Measurements from ENCODE around the gene EFL1. TPM values are rescaled to one million over a fixed set of nuclear protein-coding genes. Genes with fewer than 3 reads are reported as not detected.
A peak's percentile ranks its signal among the peaks of the same experiment; 100 is the strongest.
"Not testable (repeated sequence)": the region's sequence is repeated elsewhere in the genome, so short reads cannot be mapped to it uniquely, and the experiment has no call there.

The EFL1 gene
- polyA plus RNA-seq, 2 of the 4 experiments (the other 2 are of a cell fraction): 21.2 to 42.3 TPM

DNA sequence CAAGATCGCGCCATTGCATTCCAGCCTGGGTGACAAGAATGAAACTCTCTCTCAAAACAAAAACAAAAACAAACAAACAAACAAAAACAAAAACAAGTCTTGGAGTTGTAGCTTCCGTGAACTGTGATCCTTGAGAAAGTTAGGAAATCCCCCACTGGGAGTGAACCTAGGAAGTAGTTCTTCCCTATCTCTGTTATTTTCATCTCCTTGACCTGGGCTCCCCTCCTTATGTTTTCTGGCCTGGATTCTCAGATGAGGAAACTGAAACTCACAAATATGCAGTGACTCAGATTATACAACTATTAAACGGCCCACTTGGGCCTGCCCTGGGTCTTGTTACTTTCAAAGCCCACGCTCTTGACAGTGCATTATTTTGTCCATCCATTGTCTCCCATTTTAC lies 29.7 kb upstream of the EFL1 start:
- FAIRE-seq (no peak), DNase-seq (ENCODE audit: low read depth in 1 of 2, low spot score in 1 of 2) (no peak), ATAC-seq (no peak)
- 73% methylated on average over 5 of the region's 5 CpGs for WGBS (ENCODE audit: missing lambda C conversion rate)
- no peaks in the 10 kb centered on the region for H3K9me3 ChIP-seq
- no peak for TF ChIP-seq NR3C1 (IDR thresholded peaks at IDR 0.05)
- no peak for TF ChIP-seq SREBF2 (IDR thresholded peaks at IDR 0.05)
- no peak for TF ChIP-seq RNF2 (IDR thresholded peaks at IDR 0.05; ENCODE audit: borderline replicate concordance, low read depth)
- TF ChIP-seq POLR2A (IDR thresholded peaks at IDR 0.05; ENCODE audit: low read length): no peak
- no peak overlapping the region for H3K4me3 ChIP-seq
- ChIA-PET POLR2A (no interaction called here), CTCF (no interaction called here)
- H3K27ac ChIP-seq: no peak overlapping the region
- no peaks in the 10 kb centered on the region for H3K4me1 ChIP-seq
- H3K4me2 ChIP-seq: no peak overlapping the region

DNA sequence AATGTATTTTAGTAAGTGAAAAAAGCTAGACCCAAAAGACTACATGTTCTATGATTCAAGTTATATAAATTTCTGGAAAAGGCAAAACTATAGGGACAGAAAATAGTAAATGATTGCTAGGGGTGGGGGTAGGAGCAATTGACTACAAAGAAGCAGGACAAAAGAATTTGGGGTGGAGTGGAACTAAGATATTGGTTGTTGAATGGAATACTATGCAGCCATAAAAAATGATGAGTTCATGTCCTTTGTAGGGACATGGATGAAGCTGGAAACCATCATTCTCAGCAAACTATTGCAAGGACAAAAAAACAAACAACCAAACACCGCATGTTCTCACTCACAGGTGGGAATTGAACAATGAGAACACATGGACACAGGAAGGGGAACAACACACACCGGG lies 25.7 kb upstream of the EFL1 start:
- H3K4me2 ChIP-seq; DNase-seq (ENCODE audit: low read depth in 1 of 2, low spot score in 1 of 2); H3K9me3 ChIP-seq; H3K27ac ChIP-seq; POLR2A ChIA-PET; H3K4me1 ChIP-seq; H3K4me3 ChIP-seq; ATAC-seq; FAIRE-seq: not testable (repeated sequence)
- WGBS (ENCODE audit: missing lambda C conversion rate): 22% methylated on average over 1 of the region's 2 CpGs
- CTCF ChIA-PET: interaction anchor here (1.6 kb wide), 1 partner anchor 19 kb away, joined by 4 read pairs; no protein-coding TSS in a partner anchor

DNA sequence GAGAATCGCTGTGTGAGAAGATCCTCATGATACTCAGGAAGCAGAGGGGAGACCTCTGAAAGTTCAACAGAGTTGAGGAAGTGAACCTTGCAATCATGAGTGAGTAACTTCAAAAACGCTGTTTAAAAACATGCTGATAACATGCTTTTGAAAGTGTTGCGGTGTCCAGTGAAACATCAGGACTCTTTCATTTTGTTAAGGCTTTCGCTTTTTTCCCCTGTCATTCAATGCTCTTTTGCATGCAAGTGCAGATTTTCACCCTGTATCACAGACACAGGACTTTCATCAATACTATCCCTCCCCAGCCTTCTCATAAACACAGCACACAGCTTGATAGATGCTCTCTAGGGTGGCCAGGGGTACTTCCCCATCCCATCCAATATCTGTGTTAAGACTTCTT lies 23.9 kb upstream of the EFL1 start:
- ATAC-seq; H3K9me3 ChIP-seq; H3K4me1 ChIP-seq; H3K27ac ChIP-seq; H3K4me3 ChIP-seq; DNase-seq (ENCODE audit: low read depth in 1 of 2, low spot score in 1 of 2); CTCF ChIA-PET; POLR2A ChIA-PET; H3K4me2 ChIP-seq: not testable (repeated sequence)
- peak; percentile 72 for FAIRE-seq
- WGBS (ENCODE audit: missing lambda C conversion rate): 76% methylated on average over 4 of the region's 4 CpGs

DNA sequence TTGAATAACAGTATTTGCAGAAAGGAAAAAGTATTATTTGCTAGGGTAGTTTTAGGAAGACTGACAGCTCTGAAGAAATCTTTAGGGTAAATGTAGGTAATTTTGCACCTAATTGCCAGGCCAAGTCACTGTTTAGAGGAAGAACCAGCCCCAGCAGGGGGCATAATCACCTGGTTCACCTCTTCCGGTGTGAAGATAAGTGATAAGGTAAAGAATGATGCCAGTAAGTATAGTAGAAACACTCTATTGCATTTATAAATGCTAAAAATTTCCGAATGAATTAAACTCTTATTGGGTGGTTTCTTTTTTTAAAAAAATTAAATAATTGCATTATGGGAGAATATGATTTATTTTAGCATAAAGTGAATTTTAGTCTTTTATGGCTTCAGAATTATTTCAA lies 21.8 kb upstream of the EFL1 start:
- H3K27ac ChIP-seq; H3K4me1 ChIP-seq; FAIRE-seq; CTCF ChIA-PET; DNase-seq (ENCODE audit: low read depth in 1 of 2, low spot score in 1 of 2); ATAC-seq; H3K4me3 ChIP-seq; H3K4me2 ChIP-seq; H3K9me3 ChIP-seq; POLR2A ChIA-PET: not testable (repeated sequence)
- 29% methylated on average over 2 of the region's 2 CpGs for WGBS (ENCODE audit: missing lambda C conversion rate)

DNA sequence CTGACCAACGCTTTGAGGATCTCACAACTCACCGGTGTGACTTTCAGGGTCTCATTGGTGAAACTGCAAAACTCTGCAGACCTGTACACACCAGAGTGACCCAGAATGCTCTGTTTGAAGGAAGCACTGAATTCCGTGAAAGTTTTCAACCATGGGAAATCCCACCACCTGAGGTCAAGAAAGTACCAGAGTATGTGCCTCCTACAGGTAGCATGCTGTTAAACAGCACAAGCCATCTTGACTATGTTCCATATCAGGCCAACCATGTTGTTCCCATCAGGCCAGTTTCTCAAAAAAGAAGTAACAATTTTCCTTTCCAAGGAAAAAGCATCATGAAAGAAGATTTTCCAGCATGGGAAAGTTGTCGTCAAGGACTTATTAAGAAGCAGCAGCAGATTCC lies 19.9 kb upstream of the EFL1 start:
- DNase-seq (ENCODE audit: low read depth in 1 of 2, low spot score in 1 of 2); FAIRE-seq; POLR2A ChIA-PET: not testable (repeated sequence)

DNA sequence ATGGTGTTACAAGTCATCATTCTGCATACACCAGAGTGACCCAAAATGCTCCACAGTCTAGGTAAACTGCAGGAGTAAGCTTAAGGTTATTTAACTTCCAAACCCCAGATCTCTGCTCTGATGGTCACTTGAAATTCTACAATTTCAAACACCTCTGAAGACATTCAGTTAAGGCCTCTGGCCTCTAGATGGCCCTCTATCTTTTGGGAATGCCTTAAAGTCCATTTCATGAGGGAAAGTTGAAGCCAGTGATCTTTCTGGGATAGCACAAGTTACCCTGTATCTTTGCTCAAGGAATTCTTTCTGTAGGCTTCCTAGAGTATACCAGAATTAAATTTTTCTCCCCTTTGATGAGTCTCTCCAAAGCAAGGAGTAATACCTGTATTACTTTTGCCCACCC lies 18.7 kb upstream of the EFL1 start:
- FAIRE-seq (peak; percentile 98), ATAC-seq (peak; percentile 71 to 91; a peak in 5 of 6 replicates)
- H3K9me3 ChIP-seq: peaks cover 18% of the 10 kb centered on the region
- ChIA-PET CTCF (interaction anchor here (0.7 to 1.3 kb wide), 2 partner anchors 27 to 63 kb away, joined by 3 read pairs; no protein-coding TSS in a partner anchor), POLR2A (interaction anchor here (0.6 kb wide), 1 partner anchor 74 kb away, joined by 3 read pairs; no protein-coding TSS in a partner anchor)
- H3K4me3 ChIP-seq; H3K27ac ChIP-seq; H3K4me2 ChIP-seq; H3K4me1 ChIP-seq; DNase-seq (ENCODE audit: low read depth in 1 of 2, low spot score in 1 of 2): not testable (repeated sequence)
- TF ChIP-seq, protein P1, sequence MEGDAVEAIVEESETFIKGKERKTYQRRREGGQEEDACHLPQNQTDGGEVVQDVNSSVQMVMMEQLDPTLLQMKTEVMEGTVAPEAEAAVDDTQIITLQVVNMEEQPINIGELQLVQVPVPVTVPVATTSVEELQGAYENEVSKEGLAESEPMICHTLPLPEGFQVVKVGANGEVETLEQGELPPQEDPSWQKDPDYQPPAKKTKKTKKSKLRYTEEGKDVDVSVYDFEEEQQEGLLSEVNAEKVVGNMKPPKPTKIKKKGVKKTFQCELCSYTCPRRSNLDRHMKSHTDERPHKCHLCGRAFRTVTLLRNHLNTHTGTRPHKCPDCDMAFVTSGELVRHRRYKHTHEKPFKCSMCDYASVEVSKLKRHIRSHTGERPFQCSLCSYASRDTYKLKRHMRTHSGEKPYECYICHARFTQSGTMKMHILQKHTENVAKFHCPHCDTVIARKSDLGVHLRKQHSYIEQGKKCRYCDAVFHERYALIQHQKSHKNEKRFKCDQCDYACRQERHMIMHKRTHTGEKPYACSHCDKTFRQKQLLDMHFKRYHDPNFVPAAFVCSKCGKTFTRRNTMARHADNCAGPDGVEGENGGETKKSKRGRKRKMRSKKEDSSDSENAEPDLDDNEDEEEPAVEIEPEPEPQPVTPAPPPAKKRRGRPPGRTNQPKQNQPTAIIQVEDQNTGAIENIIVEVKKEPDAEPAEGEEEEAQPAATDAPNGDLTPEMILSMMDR (IDR thresholded peaks at IDR 0.05): peak; percentile 18; the same call in 2 of the 3 replicates

More for the DNA sequence above, 19.9 kb upstream of the EFL1 start:
- ATAC-seq: peak; percentile 44 to 54; a peak in 3 of 6 replicates
- CTCF ChIA-PET: interaction anchor here (0.6 to 0.8 kb wide), 2 partner anchors 21 to 867 kb away, joined by 3 read pairs; no protein-coding TSS in a partner anchor
- 62% methylated on average over 4 of the region's 4 CpGs for WGBS (ENCODE audit: missing lambda C conversion rate)
- not testable (repeated sequence) for H3K4me3 ChIP-seq, H3K27ac ChIP-seq, H3K4me2 ChIP-seq, H3K4me1 ChIP-seq, H3K9me3 ChIP-seq

DNA sequence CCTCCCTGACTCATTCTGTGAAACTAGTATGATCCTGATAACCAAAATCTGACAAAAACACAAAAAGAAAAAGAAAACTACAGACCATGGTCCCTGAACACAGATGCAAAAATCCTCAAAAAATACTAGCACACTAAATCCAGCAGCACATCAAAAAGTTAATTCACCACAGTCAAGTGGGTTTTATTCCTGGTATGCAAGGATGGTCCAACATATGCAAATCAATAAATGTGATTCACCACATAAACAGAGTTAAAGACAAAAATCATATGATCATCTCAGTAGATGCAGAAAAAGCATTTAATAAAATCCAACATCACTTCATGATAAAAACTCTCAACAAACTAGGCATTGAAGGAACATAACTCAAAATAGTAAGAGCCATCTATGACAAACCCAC lies 12.9 kb upstream of the EFL1 start:
- TF ChIP-seq HOXB5 (CRISPR knock-in tag; IDR thresholded peaks at IDR 0.05) (no peak), MAFK (IDR thresholded peaks at IDR 0.05; ENCODE audit: partially characterized antibody) (no peak), RARB (CRISPR knock-in tag; IDR thresholded peaks at IDR 0.05) (no peak), NPAS2 (CRISPR knock-in tag; IDR thresholded peaks at IDR 0.05; ENCODE audit: borderline replicate concordance) (no peak), JUN (IDR thresholded peaks at IDR 0.05) (no peak), NFE2L2 (conservative IDR thresholded peaks at IDR 0.05; ENCODE audit: low read length) (no peak), ZSCAN20 (CRISPR knock-in tag; IDR thresholded peaks at IDR 0.05) (no peak), TFCP2L1 (CRISPR knock-in tag; IDR thresholded peaks at IDR 0.05) (no peak)
- Histone ChIP-seq H3K4me2 (no peak overlapping the region), H3K27ac (no peak overlapping the region), H3K4me3 (no peak overlapping the region), H3K9me3 (peaks cover 35% of the 10 kb centered on the region), H3K4me1 (no peaks in the 10 kb centered on the region)
- ChIA-PET CTCF (no interaction called here), POLR2A (no interaction called here)
- ATAC-seq (no peak), DNase-seq (ENCODE audit: low read depth in 1 of 2, low spot score in 1 of 2) (no peak), FAIRE-seq (peak; percentile 13)
